ENCODE results near the gene MKLN1. TPM values are rescaled to one million over a fixed set of nuclear protein-coding genes. Genes with fewer than 3 reads are reported as not detected.

Gene MKLN1
- total RNA-seq, 1 donor from 2014 or later: 48.4 TPM

- no peak for DNase-seq (ENCODE audit: extremely low spot score in 2 of 2)
- TF ChIP-seq POLR2AphosphoS5 (IDR thresholded peaks at IDR 0.05; ENCODE audit: insufficient read depth in 1 of 2, low read depth in 1 of 2): no peak
- no peak for TF ChIP-seq CTCF (IDR thresholded peaks at IDR 0.05)
- TF ChIP-seq POLR2A (IDR thresholded peaks at IDR 0.05): no peak
- Histone ChIP-seq H3K36me3 (no peaks in the 10 kb centered on the region), H3K4me3 (no peak overlapping the region), H3K4me1 (peaks cover 29% of the 10 kb centered on the region), H3K27ac (peak overlapping the region; percentile 87), H3K27me3 (no peaks in the 10 kb centered on the region), H3K9me3 (no peaks in the 10 kb centered on the region)
- intact Hi-C loops (cut with DNase I): no loop called here
Measured at GRCh38 chr7:131285556-131285955, 42.1 kb upstream of the MKLN1 start.

GRCh38 chr7:131288450-131288849 is 39.2 kb upstream of the MKLN1 start:
- DNase-seq (ENCODE audit: extremely low spot score in 2 of 2): no peak
- Histone ChIP-seq H3K27ac (no peak overlapping the region), H3K27me3 (no peaks in the 10 kb centered on the region), H3K9me3 (no peaks in the 10 kb centered on the region), H3K4me3 (no peak overlapping the region), H3K36me3 (no peaks in the 10 kb centered on the region), H3K4me1 (peaks cover 36% of the 10 kb centered on the region)
- no peak for TF ChIP-seq CTCF (IDR thresholded peaks at IDR 0.05)
- TF ChIP-seq POLR2AphosphoS5 (IDR thresholded peaks at IDR 0.05; ENCODE audit: insufficient read depth in 1 of 2, low read depth in 1 of 2): no peak
- no peak for TF ChIP-seq POLR2A (IDR thresholded peaks at IDR 0.05)
- intact Hi-C loops (cut with DNase I): no loop called here

GRCh38 chr7:131289051-131289450 is 38.6 kb upstream of the MKLN1 start:
- TF ChIP-seq POLR2AphosphoS5 (IDR thresholded peaks at IDR 0.05; ENCODE audit: insufficient read depth in 1 of 2, low read depth in 1 of 2) (no peak), CTCF (IDR thresholded peaks at IDR 0.05) (no peak), POLR2A (IDR thresholded peaks at IDR 0.05) (no peak)
- intact Hi-C loops (cut with DNase I): no loop called here
- no peaks in the 10 kb centered on the region for H3K36me3 ChIP-seq

GRCh38 chr7:131292141-131292905 is 35.4 kb upstream of the MKLN1 start:
- intact Hi-C loops (cut with DNase I): no loop called here
- Histone ChIP-seq H3K27me3 (no peaks in the 10 kb centered on the region), H3K9me3 (no peaks in the 10 kb centered on the region), H3K4me3 (no peak overlapping the region), H3K4me1 (peaks cover 8% of the 10 kb centered on the region), H3K36me3 (no peaks in the 10 kb centered on the region), H3K27ac (no peak overlapping the region)
- no peak for TF ChIP-seq POLR2A (IDR thresholded peaks at IDR 0.05)
- no peak for TF ChIP-seq POLR2AphosphoS5 (IDR thresholded peaks at IDR 0.05; ENCODE audit: insufficient read depth in 1 of 2, low read depth in 1 of 2)
- no peak for TF ChIP-seq CTCF (IDR thresholded peaks at IDR 0.05)
- no peak for DNase-seq (ENCODE audit: extremely low spot score in 2 of 2)

More at GRCh38 chr7:131289051-131289450, 38.6 kb upstream of the MKLN1 start:
- H3K27me3 ChIP-seq: no peaks in the 10 kb centered on the region
- H3K27ac ChIP-seq: no peak overlapping the region
- H3K4me3 ChIP-seq: no peak overlapping the region
- DNase-seq (ENCODE audit: extremely low spot score in 2 of 2): no peak
- peaks cover 37% of the 10 kb centered on the region for H3K4me1 ChIP-seq
- H3K9me3 ChIP-seq: no peaks in the 10 kb centered on the region

GRCh38 chr7:131293018-131293417 is 34.7 kb upstream of the MKLN1 start:
- no peak for DNase-seq (ENCODE audit: extremely low spot score in 2 of 2)
- Histone ChIP-seq H3K4me3 (no peak overlapping the region), H3K27ac (no peak overlapping the region), H3K9me3 (no peaks in the 10 kb centered on the region), H3K27me3 (no peaks in the 10 kb centered on the region), H3K4me1 (peaks cover 8% of the 10 kb centered on the region), H3K36me3 (no peaks in the 10 kb centered on the region)
- intact Hi-C loops (cut with DNase I): no loop called here
- TF ChIP-seq POLR2A (IDR thresholded peaks at IDR 0.05): no peak
- TF ChIP-seq POLR2AphosphoS5 (IDR thresholded peaks at IDR 0.05; ENCODE audit: insufficient read depth in 1 of 2, low read depth in 1 of 2): no peak
- no peak for TF ChIP-seq CTCF (IDR thresholded peaks at IDR 0.05)
